GM23338 (cell line): ENCODE results near the gene FGD3.

Experiments used
- EZH2 ChIP-seq: fragments of 200-600 bp; sonication (generic); IDR thresholded peaks from one replicate; pipeline ENCODE4 v1.8.0; 2017; ENCODE audit warnings: antibody characterized with exemption, mild to moderate bottlenecking, low read depth; ENCODE audit not compliant: unreplicated experiment
- EZH2phosphoT487 ChIP-seq: fragments of 200-600 bp; sonication (generic); IDR thresholded peaks from one replicate; pipeline ENCODE4 v1.8.1; 2018; ENCODE audit warnings: antibody characterized with exemption; ENCODE audit not compliant: unreplicated experiment

GRCh38 chr9:93001031-93001430 lies 53.7 kb downstream of the FGD3 start:
- TF ChIP-seq EZH2phosphoT487 (no peak), EZH2 (no peak)
